Superior temporal gyrus (tissue), 1 donor: Measurements from ENCODE around the gene NPY4R2.
A peak's percentile ranks its signal among the peaks of the same experiment; 100 is the strongest.
"Not testable (repeated sequence)": the region's sequence is repeated elsewhere in the genome, so short reads cannot be mapped to it uniquely, and the experiment has no call there.

ENCODE experiments used
- DNase-seq: peaks from one replicate; pipeline ENCODE4 v3.0.0-alpha.2; 2016; ENCODE audit errors: extremely low spot score

Gene NPY4R2

DNA sequence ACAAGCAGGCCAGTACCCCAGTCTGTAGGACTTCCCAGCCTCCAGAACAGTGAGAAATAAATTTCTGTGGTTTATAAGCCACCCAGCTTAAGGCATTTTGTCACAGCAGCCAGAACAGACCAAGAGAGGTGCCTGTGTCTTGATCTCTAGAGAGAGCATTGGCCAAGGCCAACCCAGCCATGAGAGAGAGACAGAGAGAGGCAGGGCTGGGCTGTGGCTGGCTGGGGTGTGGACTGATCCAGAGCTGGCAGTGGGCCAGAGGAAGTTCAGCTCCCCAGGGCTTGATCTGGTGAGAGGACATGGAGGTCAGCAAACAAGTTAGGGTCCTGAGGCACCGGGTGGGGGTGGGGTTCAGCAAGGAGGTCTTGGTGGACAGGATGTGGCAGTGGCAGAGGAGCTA is 14.4 kb downstream of the NPY4R2 start:
- DNase-seq, result not testable (repeated sequence)

- DNase-seq, result not testable (repeated sequence)
These were observed 15.0 kb downstream of the NPY4R2 start for GRCh38 chr10:47933462-47933861.

GRCh38 chr10:47936772-47937228 is 18.3 kb downstream of the NPY4R2 start:
- DNase-seq, result not testable (repeated sequence)

DNA sequence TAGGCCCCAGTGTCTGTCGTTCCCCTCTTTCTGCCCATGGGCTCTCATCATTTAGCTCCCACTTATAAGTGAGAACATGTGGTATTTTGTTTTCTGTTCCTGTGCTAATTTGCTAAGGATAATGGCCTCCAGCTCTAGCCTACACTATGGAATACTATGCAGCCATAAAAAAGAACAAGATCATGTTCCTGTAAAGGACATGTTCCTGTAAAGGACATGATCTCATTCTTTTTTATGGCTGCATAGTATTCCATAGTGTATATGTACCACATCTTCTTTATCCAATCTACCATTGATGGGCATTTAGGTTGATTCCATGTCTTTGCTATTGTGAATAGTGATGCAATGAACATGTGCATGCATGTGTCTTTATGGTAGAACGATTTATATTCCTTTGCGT is 19.2 kb downstream of the NPY4R2 start:
- not testable (repeated sequence) for DNase-seq

DNA sequence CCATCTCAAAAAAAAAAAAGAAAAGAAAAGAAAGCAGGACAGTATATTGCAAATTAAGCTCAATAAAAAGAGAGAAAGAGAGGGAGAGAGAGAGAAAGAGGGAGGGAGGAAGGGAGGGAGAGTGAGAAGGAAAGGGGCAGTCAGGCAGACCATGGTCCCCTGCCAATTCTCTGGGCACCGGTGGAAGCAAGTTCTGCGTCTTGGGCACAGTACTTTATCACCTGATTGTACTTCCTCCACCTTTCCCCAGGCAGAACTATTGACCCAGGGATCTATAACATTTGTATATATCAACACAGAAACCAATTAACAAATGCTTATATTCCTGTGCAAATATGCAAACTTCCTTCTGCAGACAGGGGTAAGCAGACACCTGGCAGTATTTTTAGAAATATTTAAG is 22.4 kb downstream of the NPY4R2 start:
- DNase-seq, result not testable (repeated sequence)

DNA sequence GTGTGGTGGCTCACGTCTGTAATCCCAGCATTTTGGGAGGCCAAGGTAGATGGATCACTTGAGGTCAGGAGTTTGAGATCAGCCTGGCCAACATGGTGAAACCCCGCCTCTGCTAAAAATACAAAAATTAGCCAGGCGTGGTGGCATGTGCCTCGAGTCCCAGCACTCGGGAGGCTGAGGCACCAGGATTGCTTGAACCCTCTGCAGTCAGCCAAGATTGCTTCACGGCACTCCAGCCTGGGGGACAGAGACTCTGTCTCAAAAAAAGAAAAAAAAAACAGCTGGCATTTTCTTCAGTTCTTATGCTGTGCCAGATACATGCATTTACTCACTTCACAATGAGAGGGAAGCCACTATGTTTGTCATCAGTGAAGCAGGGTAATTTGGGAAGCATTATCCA is 22.9 kb downstream of the NPY4R2 start:
- DNase-seq, result peak; percentile 25

GRCh38 chr10:47942351-47943019 is 24.0 kb downstream of the NPY4R2 start:
- peak; percentile 39 for DNase-seq

GRCh38 chr10:47943328-47943727 is 24.9 kb downstream of the NPY4R2 start:
- DNase-seq, result not testable (repeated sequence)

GRCh38 chr10:47947424-47947823 is 29.0 kb downstream of the NPY4R2 start:
- not testable (repeated sequence) for DNase-seq

GRCh38 chr10:47957158-47957557 is 38.7 kb downstream of the NPY4R2 start:
- not testable (repeated sequence) for DNase-seq

DNA sequence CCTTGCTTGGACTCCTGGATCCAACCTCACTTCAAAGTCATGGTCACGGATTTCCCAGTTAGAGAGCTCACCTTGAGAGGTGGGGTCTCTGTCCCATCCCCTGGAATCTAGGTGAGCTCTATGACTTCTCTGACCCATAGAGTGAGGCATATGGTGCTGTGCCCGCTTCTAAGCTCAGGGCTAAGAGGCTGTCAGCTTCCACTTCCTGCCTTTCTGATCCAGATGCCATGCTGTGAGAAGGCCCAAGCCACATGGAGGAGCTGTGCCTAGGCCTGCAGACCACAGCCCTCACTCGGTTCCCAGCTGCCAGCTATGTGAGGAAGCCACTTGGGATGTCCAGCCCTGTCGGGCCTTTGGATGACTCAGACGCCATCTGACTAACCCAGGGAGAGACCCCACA is 41.2 kb downstream of the NPY4R2 start:
- DNase-seq, result not testable (repeated sequence)

DNA sequence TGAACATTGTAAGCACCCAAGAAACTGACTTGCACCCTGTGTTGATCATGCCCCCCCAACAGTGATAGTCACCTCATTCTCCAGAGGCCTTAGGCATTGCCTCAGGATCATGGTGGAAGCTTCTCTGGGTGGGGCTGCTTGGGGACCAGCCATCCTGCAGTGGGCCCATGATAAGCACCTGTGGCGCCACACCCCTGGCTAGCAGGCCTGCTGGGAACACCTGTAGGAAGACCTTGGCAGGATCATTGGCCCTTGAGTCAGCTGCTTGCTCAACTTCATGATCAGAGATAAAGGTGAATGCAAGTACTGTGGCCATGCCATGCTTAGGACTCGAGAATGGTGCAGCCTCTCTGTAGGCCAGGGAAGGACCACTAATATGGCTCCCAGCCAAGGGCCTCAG is 42.2 kb downstream of the NPY4R2 start:
- DNase-seq, result not testable (repeated sequence)

DNA sequence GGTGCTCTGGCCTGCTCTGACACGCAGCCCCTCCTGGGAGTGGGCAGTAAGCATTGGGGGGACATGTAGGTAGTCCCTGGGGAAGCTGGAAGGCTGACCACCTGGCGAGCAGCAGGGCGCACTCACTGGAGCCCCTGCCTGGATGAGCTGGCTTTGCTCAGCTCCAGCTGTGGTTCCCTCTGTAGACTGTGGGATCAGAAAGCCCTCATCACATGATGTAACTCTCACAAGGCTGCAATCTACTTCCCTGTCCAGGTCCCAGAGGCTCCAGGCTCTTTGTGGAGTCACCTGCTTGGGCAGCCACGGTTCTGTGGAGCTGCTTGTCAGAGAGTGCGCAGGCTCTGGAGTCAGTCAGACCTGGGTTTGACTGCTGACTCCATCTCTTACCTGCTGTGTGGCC is 44.3 kb downstream of the NPY4R2 start:
- DNase-seq, result not testable (repeated sequence)

DNA sequence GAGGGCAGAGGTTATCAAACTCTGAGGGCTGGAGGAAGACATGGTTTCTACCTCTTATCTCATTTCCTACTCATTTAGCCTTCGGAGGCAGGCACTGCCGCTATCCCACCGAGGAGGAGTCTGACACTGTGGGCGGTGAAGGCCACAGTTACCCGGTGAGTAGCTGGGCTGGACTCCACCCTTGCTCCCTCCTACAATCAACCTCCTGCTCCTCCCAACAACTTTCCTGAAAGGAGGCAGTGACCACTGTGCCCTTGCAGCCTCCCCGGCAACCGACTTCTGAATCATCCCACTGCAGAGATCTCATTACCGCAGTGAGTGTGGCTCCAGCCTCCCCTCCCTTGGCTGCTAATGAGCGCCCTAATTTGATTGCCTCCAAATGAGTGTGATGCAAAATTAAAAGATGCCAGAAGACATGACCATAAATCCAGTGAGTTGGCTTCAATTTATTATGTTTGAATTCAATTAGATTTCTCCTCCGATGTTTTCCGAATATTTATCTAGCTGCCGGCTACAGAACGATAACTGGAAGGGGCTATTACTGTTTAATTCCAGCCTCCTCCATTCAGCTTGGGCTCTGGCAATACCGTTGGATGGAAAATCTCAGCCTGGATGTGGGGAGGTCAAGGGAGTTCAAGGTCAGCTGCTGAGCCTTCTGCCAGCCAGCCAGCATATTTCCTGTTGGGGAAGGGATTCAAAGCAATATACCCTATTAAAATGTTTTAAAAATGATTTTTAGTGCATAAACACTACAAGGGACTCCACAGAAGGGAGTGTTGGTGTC is 46.0 kb downstream of the NPY4R2 start:
- not testable (repeated sequence) for DNase-seq

GRCh38 chr10:47968988-47969387 is 50.5 kb downstream of the NPY4R2 start:
- not testable (repeated sequence) for DNase-seq

DNA sequence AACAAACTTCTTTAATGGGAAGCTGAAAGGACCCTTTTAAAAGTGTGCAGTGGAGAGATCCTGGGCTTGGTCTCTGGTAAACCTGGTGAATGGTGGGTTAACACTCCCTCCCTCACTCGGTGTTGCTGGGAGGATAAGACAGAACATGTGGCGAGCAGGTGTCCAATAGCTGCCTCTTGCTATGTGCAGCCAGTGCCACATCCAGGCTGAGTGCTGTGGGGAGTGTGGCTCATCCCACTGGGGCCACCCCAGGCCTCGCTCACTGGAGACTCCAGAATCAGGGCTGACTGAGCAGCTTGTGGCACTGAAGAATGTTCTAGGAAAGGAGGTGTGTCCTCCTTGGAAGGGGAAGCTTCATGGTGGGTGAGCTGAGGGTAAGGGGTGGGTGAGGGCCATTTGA is 51.6 kb downstream of the NPY4R2 start:
- not testable (repeated sequence) for DNase-seq

- DNase-seq, result not testable (repeated sequence)
These were observed 53.1 kb downstream of the NPY4R2 start for GRCh38 chr10:47971598-47971997.

DNA sequence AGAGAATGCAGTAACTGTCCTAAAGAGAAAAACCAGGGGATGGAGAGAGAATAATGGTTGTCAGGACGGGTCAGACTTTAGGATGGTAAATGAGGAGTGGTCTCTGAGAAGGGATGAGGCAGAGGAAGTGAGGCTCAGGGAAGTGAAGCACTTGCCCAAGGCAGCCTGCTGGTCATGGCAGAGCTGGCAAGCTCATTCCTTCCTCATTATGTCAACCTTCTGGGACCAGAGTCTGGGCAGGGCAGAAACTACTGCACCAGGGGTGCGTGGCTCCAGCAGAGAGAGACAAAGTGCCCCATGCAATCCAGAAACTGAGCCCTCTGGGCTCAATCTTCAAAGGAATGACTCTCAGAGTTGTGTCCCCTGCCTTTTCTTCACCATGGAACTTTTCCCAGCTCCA is 53.6 kb downstream of the NPY4R2 start:
- not testable (repeated sequence) for DNase-seq
